ENCODE measurements around the gene GSTA1. TPM values are rescaled to one million over a fixed set of nuclear protein-coding genes. Genes with fewer than 3 reads are reported as not detected.
"Not testable (repeated sequence)": the region's sequence is repeated elsewhere in the genome, so short reads cannot be mapped to it uniquely, and the experiment has no call there.

The GSTA1 gene
- not detected in 2 replicates for total RNA-seq (2014; rRNA removed)
- Bru-seq, nascent RNA, result not detected
- not detected for BruChase-seq, experiment 1, labeled RNA remaining after a 6-hour chase
- BruChase-seq, experiment 2, labeled RNA remaining after a 2-hour chase, result not detected
- long read RNA-seq, result 0 reads

GRCh38 chr6:52803668-52804255, at the start of gene GSTA1:
TSS of gene GSTA1 (minus strand) at chr6:52803816. CDS start at chr6:52799267, 4,549 bp downstream.
- H3K9me2 ChIP-seq (replicated peaks; ENCODE audit: low read length); H4K20me1 ChIP-seq (ENCODE audit: low read length); H3K27me3 ChIP-seq (ENCODE audit: low read length); POLR2A ChIA-PET (ENCODE audit: unreplicated experiment); H3K4me3 ChIP-seq (ENCODE audit: low read length); H3K79me2 ChIP-seq (ENCODE audit: low read length); H3K9ac ChIP-seq (ENCODE audit: low read length); CTCF ChIA-PET; BruUV-seq (replicated peaks); H3K27ac ChIP-seq (ENCODE audit: low read length); H3K36me3 ChIP-seq (ENCODE audit: low read depth, low read length); H3K4me1 ChIP-seq (ENCODE audit: insufficient read depth, low read length); H3K9me3 ChIP-seq (ENCODE audit: low read length); H2AFZ ChIP-seq (ENCODE audit: low read length); intact Hi-C loops (cut with micrococcal nuclease); H3K4me2 ChIP-seq (ENCODE audit: low read length); H3F3A ChIP-seq (ENCODE audit: low read length, unreplicated experiment): not testable (repeated sequence)
- ATAC-seq (peak; percentile 24; the same call in 1 of the 2 replicates), DNase-seq (peak; percentile 28)
- TF ChIP-seq CTCF (conservative IDR thresholded peaks at IDR 0.05; ENCODE audit: low read depth, low read length), result peak; percentile 48

GRCh38 chr6:52849137-52849536, 45.5 kb upstream of the GSTA1 start:
- ChIA-PET CTCF (no interaction called here), POLR2A (ENCODE audit: unreplicated experiment) (no interaction called here)
- Histone ChIP-seq H3K9me3 (ENCODE audit: low read length) (no peaks in the 10 kb centered on the region), H3F3A (ENCODE audit: low read length, unreplicated experiment) (no peaks in the 10 kb centered on the region), H3K27me3 (ENCODE audit: low read length) (no peaks in the 10 kb centered on the region), H3K9ac (ENCODE audit: low read length) (no peak overlapping the region), H3K9me2 (replicated peaks; ENCODE audit: low read length) (no peaks in the 10 kb centered on the region), H3K27ac (ENCODE audit: low read length) (no peak overlapping the region), H4K20me1 (ENCODE audit: low read length) (no peaks in the 10 kb centered on the region), H3K4me2 (ENCODE audit: low read length) (no peak overlapping the region), H2AFZ (ENCODE audit: low read length) (no peak overlapping the region), H3K4me1 (ENCODE audit: insufficient read depth, low read length) (no peaks in the 10 kb centered on the region), H3K4me3 (ENCODE audit: low read length) (no peak overlapping the region), H3K79me2 (ENCODE audit: low read length) (no peaks in the 10 kb centered on the region), H3K36me3 (ENCODE audit: low read depth, low read length) (no peaks in the 10 kb centered on the region)
- no TSS peak for BruUV-seq (replicated peaks)
- intact Hi-C loops (cut with micrococcal nuclease), result no loop called here
- no peak for DNase-seq
- ATAC-seq, result no peak
- TF ChIP-seq EZH2phosphoT487 (IDR thresholded peaks at IDR 0.05; ENCODE audit: borderline replicate concordance, low read length) (no peak), EZH2 (IDR thresholded peaks at IDR 0.05; ENCODE audit: low read length, unreplicated experiment) (no peak), CTCF (conservative IDR thresholded peaks at IDR 0.05; ENCODE audit: low read depth, low read length) (no peak)

- Histone ChIP-seq H2AFZ (ENCODE audit: low read length) (no peak overlapping the region), H3K9me3 (ENCODE audit: low read length) (no peaks in the 10 kb centered on the region), H3K27me3 (ENCODE audit: low read length) (no peaks in the 10 kb centered on the region), H3K27ac (ENCODE audit: low read length) (no peak overlapping the region), H3K36me3 (ENCODE audit: low read depth, low read length) (no peaks in the 10 kb centered on the region), H3K4me2 (ENCODE audit: low read length) (no peak overlapping the region), H3K9me2 (replicated peaks; ENCODE audit: low read length) (no peaks in the 10 kb centered on the region), H4K20me1 (ENCODE audit: low read length) (no peaks in the 10 kb centered on the region), H3F3A (ENCODE audit: low read length, unreplicated experiment) (no peaks in the 10 kb centered on the region), H3K4me1 (ENCODE audit: insufficient read depth, low read length) (no peaks in the 10 kb centered on the region), H3K9ac (ENCODE audit: low read length) (no peak overlapping the region), H3K79me2 (ENCODE audit: low read length) (no peaks in the 10 kb centered on the region), H3K4me3 (ENCODE audit: low read length) (no peak overlapping the region)
- DNase-seq (no peak), ATAC-seq (no peak)
- POLR2A ChIA-PET (ENCODE audit: unreplicated experiment), result no interaction called here
- CTCF ChIA-PET, result no interaction called here
- TF ChIP-seq CTCF (conservative IDR thresholded peaks at IDR 0.05; ENCODE audit: low read depth, low read length) (no peak), EZH2 (IDR thresholded peaks at IDR 0.05; ENCODE audit: low read length, unreplicated experiment) (no peak), EZH2phosphoT487 (IDR thresholded peaks at IDR 0.05; ENCODE audit: borderline replicate concordance, low read length) (no peak)
- no TSS peak for BruUV-seq (replicated peaks)
- intact Hi-C loops (cut with micrococcal nuclease), result no loop called here
Observed at GRCh38 chr6:52846002-52846401, 42.4 kb upstream of the GSTA1 start.

All from PC-3 (cell line).